Stimulated activated CD8-positive, alpha-beta memory T cell treated with anti-CD3 and anti-CD28 coated beads, Interleukin-2, amount 100 ng/mL, for 48 hours (primary cell): ENCODE data around the gene HECA.
A peak's percentile ranks its signal among the peaks of the same experiment; 100 is the strongest.
"Not testable (repeated sequence)": the region's sequence is repeated elsewhere in the genome, so short reads cannot be mapped to it uniquely, and the experiment has no call there.

Experiments used
- DNase-seq, 2 donors: peaks; one replicate each; pipeline ENCODE4 v3.0.0-alpha.2; 2020; ENCODE audit warnings: low read depth in 2 of 2

The HECA gene, protein sequence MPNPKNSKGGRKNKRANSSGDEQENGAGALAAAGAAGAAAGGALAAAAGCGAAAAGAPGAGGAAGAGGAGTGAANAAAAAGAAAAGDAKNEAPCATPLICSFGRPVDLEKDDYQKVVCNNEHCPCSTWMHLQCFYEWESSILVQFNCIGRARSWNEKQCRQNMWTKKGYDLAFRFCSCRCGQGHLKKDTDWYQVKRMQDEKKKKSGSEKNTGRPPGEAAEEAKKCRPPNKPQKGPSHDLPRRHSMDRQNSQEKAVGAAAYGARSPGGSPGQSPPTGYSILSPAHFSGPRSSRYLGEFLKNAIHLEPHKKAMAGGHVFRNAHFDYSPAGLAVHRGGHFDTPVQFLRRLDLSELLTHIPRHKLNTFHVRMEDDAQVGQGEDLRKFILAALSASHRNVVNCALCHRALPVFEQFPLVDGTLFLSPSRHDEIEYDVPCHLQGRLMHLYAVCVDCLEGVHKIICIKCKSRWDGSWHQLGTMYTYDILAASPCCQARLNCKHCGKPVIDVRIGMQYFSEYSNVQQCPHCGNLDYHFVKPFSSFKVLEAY

DNA sequence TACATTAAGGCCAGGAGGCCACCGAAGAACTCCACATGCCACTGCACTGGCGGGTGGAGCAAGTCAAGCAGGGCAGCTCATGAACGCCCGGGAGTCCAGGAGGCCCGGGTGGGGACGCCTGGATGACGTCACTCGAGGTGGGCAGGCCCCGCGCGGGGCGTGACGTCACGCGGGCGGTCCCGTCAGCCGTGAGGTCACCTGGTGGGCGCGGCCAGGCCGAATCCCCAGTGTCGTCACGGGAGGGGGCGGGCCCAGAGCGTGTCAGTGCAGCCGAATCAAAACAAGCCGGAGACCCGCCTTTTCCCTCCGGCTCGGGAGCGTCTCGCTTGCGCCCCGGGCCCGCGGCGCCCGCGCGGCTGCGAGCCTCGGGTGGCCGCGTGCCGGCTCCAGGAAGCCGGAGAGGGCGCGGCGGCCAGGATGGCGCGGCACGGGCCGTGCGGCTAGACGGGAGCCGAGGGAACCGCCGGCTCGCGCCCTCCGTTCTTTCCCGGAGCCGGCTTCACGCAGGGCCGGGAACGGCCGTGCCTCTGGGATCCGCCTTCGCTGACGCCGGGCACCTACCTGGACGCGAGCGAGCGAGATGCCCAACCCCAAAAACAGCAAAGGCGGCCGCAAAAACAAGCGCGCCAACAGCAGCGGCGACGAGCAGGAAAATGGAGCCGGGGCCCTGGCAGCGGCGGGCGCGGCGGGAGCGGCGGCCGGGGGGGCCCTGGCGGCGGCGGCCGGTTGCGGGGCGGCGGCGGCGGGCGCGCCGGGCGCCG is at the start of gene HECA:
Gene HECA, plus strand, starts transcription at position 264 of the 761 bp plus-strand sequence. Its CDS starts 317 bp downstream, at position 581.
- peak; percentile 99 to 100 for DNase-seq

DNA sequence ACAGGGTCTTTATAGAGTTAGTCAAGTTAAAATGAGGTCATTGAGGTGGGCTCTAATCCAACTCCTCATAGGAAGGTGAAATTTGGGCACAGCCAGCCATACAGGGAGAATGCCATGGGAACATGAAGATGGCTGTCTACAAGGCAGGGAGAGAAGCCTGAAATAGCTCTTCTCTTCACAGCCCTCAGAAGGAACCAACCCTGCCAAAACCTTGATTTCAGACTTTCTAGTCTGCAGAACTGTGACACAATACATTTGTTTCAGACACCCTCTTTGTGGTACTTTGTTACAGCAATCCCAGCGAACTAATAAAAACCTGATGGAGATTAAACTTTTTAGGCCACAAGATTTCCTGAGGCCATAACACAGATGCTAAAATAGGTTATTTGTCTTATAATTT is 43.1 kb upstream of the HECA start:
- no peak for DNase-seq

DNA sequence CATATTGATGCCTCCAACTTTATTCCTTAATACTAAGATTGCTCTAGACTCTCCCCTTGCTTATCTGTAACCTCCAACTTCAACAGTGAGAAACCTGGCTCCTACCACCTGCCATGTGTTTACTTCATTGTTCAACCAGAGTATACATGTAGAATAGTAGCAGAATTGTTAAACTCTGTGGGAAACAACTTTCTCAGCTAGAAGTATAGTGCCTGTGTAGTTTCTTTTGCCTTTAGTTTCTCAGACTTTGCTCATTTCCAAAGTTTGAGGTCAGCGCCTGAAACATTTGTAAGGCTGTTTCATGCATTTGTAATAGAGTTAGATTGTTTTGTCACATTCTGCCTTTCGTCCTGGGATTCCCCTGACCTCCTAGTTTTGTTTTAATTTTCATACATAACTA is 34.9 kb upstream of the HECA start:
- DNase-seq, result no peak

DNA sequence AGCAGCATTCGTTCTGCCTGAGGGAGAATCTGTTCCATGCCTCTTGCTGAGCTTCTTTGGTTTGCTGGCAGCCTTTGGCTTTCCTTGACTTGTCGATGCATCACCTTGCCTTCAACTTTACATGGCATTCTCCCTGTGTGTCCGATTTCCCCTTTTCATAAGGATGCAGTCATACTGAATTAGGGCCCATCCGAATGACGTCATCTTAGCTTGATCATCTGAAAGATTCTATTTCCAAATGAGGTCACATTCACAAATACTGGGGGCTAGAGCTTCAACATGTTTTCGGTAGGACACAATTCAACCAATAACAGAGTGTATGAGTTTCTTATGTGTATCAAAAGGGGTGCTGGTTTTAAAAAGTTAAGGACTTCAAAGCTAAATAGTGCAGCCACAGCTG is 27.8 kb upstream of the HECA start:
- no peak for DNase-seq

DNA sequence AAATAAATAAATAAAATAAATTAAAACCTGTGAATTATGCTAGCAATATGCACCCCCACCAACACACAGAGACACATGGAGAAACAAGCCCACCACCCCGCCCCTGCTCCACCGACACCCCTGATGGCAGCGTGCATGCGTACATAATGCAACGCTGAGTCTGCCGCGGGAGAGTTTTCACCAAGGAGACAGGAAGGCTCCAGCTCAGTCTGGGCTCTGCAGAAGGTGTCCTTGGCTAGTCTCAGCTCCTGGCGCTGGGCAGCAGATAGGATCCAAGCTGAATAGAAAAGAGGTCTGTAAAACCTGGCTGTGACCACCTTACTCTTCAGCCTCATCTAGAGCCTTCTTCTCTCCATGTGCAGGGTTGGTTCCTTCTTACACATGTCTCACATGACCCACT is 26.5 kb upstream of the HECA start:
- DNase-seq, result no peak

DNA sequence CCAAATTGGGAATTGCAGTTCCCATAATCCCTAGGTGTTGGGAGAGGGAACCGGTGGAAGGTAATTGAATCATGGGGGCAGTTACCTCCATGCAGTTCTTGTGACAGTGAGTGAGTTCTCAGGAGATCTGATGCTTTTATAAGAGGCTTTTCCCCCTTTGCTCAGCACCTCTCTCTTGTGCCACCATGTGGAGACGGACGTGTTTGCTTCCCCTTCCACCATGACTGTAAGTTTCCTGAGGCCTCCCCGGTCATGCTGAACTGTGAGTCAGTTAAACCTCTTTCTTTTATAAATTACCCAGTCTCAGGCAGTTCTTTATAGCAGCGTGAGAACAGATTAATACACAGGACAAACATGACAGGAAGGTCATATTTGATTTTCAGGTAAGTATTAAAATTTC is 25.3 kb upstream of the HECA start:
- DNase-seq, result no peak

DNA sequence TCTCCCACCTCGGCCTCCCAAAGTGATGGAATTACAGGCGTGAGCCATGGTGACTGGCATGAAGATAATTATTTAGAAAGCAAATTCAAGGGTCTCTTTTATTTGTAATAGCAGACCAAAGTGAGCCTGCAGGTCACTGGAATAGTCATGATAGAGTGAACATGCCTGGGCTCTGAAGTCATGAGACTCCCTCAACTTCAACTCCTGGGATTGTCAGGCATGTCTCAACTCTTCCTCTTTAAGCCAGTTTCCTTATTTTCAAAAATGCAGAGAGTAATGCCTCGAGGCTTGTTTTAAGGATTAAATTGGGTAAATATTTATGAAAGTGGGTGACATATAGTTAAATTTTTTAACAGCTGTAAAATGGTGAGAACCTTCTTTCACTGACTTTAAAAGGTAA is 22.7 kb upstream of the HECA start:
- DNase-seq, result no peak

DNA sequence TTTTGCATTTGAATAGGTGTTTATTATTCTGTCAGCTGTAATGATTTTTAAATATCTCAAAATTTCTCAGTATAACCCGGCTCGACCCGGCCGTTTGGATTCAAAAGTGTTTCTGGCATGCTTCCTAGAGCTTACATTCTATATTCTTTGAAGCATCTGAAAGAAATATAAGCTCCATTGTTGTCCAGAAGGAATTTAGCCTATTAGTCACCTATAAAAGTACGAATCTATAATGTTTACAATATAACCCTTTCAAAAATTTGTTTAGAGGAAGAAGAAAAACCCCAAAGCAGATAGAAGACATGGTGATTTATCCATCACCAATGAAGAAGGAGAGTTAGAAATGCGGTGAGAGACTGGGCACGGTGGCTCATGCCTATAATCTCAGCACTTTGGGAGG is 22.3 kb upstream of the HECA start:
- DNase-seq, result no peak

DNA sequence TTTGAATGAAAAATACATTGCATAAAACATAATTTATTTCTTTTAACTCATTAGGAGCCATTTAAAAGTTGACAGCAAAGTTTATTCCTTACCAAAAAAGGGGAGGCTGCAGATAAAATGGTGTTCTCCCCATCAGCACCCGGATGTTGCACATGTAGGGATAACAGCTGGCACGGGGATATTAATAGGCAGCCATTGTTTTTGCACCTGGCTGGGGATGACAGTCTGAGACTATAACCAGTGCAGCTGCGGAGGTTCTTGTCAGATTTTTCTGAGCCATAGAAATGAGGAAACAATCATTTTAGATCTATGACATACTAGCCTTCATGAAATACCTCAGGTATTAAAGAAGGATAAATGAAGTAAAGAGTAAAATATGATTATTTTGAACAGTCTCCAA is 20.1 kb upstream of the HECA start:
- no peak for DNase-seq

DNA sequence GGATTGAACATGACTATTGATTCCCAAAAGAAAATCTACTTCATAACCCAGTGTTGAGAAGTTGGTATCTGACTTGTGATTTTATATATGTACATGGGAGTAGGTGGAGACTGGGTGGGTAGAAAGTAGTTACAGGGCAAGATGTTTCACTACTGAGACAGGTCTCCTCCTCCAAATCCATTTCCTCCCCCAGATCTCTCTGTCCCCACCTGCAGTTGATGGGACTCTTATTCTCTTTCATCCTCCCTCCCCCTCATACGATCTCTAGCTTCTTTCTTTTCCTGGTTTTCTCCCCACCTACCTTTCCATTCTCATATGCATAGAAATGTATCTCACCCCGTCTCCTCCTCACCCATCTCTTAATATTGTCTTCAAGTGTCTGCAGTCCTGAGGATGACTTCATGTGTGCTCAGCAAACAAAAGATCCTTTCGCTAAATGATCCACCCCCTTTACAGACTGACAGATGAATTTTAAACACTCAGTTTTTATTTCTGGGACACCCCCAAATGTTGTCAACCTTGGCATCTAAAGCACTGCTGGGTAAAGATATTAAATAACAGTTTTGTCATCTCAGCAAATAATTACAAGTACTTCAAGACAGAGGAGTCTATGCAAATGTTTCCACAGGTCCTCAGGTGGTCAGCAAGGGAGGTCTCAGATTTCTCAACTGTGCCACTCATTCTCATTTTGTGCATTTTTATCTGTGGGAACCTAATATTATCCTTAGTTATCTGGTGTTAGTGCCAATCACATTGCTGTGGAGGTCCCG is 18.7 kb upstream of the HECA start:
- DNase-seq, result no peak

DNA sequence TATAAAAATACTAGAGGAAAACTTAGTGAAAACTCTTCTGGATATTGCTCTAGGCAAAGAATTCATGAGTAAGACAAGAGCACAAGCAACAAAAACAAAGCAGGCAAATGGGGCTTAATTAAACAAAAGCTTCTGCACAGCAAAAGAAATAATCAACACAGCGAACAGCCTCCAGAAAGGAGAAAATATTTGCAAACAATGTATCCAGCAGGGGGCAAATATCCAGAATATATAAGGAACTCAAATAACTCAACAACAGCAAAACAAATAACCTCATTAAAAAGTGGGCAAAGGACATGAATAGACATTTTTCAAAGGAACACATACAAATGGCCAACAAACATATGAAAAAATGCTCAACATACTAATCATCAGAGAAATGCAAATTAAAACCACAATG is 17.1 kb upstream of the HECA start:
- DNase-seq, result no peak

DNA sequence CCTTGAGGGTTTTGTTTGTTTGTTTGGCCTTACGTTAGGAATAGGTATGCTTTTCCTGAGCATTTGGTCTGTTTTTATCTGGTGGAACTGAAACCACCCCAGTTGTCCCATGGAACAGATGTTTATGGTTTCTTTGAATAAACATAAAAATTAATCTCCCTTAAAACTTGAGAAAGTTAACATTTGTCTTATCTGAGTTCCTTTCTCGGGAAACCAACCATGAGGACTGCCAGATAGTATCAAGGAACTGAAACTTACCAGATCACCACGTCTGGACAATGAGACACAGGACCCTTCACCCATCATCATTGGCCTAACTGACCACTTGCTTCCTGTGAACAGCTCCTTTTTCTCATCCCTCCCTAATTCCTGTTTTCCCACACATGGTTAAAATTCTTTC is 15.3 kb upstream of the HECA start:
- DNase-seq, result no peak

DNA sequence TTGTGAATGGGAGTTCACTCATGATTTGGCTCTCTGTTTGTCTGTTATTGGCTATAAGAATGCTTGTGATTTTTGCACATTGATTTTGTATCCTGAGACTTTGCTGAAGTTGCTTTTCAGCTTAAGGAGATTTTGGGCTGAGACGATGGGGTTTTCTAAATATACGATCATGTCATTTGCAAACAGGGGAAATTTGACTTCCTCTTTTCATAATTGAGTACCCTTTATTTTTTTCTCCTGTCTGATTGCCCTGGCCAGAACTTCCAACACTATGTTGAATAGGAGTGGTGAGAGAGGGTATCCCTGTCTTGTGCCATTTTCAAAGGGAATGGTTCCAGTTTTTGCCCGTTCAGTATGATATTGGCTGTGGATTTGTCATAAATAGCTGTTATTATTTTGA is 12.1 kb upstream of the HECA start:
- not testable (repeated sequence) for DNase-seq

DNA sequence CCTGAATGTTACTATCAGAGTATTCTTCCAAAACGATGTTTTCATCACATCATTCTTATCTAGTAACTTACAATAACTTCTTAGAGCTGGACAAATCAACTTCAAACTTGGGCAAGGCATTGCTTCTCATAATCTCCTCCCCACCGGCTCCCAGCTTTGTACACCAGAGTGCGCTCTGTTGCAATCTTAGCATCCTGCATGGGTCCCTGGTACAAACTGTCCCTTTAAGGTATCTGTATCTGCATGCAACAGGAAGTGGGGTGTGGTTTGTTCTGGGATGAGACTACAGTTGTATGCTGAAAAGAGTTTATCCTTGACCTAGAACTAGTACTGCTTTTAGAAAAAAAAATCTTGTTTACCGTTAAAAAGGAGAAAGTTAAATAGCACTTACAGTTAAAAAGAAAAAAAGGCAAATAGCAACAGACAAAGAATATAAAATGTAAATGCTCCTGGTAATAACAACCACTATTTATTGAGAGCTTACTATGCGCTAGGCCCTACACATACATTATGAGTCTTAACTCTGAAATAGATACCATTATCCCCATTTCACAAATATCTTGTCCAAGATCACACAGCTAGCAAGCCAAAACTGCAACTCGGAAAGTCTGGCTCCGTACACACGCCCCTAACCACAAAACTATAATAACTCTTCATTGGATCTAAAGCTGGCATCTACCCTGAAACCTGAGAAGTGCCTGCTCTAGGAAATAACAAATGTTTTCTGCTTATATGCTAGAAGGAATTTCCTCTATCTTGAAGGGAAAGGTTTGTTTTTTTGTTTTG is 9.8 kb upstream of the HECA start:
- DNase-seq, result peak; percentile 58 to 60

DNA sequence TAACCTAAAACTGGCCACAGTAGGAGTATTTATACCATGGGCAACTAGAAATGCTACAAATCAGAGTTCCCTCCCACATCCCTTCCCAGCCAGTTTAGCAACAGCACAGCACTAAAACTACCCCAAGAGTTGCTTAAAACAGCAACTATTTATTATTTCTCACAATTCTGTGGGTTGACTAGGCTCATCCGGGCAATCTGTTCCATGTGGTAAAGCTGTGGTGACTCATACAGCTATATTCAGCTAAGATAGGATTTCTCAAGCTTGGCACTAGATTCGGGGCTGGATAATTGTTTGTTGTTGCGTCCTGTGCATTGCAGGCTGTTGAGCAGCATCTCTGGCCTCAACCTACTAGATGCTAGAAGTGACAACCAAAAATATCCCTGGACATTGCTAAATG is 8.6 kb upstream of the HECA start:
- no peak for DNase-seq

DNA sequence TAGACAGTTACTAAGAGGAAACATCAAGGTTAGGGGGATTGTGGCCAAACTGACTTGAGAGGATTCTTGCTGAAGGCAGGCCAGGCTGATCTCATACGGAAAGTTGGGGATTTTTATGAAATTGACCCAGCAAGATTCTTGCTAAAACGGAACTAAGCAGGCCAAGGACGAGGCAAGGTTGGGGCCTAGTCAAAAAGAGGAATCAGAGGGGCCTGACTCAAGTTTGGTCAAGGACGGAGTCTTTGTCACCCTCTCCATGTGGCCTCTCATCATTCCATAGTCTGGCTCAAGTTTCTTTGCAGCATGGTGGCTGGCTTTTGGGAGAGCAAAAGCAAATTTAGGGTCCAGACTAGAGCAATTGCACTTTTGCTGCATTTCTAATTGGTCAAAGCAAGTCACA is 7.9 kb upstream of the HECA start:
- DNase-seq, result no peak

DNA sequence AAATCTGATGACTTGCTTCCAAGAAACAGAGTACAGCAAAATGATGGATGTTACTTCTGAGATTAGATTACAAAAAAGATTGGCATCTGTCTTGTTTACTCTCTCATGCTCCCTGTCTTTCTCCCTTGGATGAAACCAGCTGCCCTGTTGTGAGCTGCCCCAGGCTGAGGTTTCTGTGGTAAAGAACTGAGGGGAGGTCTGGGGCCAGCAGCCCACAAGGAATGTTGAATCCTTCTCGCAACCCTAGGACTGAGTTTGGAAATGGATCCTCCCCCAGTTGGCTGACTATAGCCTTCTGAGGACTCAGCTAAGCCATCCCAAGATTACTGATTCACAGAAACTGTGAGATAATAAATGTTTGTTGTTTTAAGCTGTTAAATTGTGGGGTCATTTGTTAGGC is 5.6 kb upstream of the HECA start:
- DNase-seq, result no peak

DNA sequence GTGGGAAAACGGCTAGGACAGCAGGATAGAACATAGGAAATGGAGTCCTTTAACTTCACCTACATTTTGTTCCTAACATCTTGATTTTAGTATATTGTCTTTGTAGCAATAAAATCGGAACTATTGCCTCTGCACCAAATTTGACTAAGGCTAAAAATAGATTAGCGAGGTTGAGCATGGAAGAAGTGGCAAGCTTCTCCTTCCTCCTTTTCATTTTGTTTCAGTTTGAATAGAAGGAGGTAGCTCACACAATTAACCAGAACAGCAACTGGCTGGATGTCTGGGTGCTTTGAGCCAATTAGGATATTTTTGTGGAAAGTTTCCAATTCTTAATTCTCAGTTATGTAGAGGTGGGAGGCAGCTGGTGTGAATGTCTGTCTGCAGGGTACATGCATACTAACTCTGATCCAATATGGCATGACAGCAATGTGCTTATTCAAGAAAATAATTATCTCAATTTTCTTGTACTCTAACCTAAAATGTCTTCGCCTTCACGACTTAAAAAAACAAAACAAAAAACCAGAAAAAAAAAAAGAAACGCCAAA is 3.1 kb upstream of the HECA start:
- DNase-seq, result no peak

DNA sequence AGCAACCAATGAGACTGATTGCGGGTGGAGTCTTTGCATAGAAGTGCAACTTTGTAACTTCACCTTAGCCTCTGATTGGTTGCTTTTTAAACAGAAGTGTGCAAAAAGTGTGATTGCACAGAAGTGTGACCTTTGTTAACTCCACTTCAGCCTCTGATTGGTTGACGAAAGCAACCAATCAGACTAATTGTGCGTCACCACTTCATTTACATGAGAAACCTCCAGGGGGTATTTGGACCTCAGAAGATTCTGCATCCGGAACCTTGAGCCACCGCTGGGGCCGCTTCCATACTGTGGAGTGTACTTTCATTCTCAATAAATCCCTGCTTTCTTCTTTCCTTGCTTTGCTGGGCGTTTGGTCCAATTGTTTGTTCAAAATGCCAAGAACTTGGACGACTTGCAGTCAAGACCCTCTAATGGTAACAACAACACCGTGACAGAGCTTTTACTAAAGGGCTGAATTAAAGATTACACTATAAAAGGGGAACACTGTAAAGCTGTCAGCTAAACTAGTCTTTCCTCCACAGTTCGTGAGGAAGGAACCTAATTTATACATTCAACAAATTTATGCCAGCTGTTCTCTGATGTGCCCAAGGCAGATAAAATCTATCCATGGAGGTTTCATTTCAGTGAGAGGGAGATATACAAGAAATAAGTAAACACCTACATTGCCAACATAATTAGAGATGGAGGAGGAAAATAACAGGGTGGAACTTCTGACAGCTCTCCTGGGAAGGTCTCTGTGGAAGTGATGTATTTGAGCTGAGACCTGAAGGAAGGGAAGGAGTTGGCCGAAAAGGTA is 1.4 kb upstream of the HECA start:
- no peak for DNase-seq

DNA sequence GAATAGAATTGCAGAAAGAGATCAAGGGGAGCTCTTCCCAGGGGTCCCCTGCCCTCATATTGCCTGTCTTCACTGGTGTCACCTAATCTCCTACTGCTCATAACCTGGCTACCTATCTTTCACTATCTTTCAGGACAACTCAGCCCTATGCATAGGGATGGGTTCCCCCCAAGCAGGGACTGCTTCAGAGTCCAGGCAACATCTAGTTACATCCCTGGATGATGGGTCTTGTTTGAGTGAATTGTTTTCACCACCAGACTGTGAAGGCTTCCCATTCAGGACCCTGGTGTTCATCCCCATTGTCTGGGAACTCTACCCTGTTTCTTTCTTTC is 850 bp upstream of the HECA start:
- no peak for DNase-seq
